Stimulated activated naive CD4-positive, alpha-beta T cell (primary cell): Measurements from ENCODE around the gene MANBA.
"Not testable (repeated sequence)": the region's sequence is repeated elsewhere in the genome, so short reads cannot be mapped to it uniquely, and the experiment has no call there.

Experiments used
- DNase-seq, 6 experiments: peaks; one replicate each; lab custom pipeline; 2025; lab: John Stamatoyannopoulos, UW

The MANBA gene

GRCh38 chr4:102620697-102621497 is 139.9 kb downstream of the MANBA start:
- peak in 2 of 6 experiments; percentile 18 to 36 for DNase-seq

GRCh38 chr4:102619776-102620631 is 140.8 kb downstream of the MANBA start:
- DNase-seq: not testable (repeated sequence)

DNA sequence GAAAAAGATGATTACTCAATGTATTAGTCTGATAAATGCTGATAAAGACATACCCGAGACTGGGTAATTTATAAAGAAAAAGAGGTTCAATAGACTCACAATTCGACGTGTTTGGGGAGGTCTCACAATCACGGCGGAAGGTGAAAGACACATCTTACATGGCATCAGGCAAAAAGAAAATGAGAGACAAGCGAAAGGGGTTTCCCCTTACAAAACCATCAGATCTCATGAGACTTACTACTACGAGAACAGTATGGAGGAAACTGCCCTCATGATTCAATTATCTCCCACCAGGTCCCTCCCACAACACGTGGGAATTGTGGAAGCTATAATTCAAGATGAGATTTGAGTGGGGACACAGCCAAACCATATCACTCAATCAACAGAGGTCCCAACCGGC is 141.7 kb downstream of the MANBA start:
- not testable (repeated sequence) for DNase-seq

DNA sequence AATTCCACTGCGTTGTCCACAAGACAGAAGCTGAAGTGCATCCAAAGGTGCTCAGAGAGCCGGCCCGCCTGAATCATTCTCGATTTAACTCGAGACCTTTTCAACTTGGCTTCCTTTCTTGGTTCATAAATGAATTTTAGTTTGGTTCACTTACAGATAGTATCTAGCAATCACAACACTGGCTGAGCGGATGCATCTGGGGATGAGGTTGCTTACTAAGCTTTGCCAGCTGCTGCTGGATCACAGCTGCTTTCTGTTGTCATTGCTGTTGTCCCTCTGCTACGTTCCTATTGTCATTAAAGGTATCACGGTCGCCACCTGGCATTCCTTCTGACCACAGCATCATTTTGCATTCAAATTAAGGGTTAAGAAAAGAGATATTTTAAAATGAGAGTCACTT is 144.1 kb downstream of the MANBA start:
- DNase-seq: no peak

- peak in 1 of 6 experiments; percentile 3 for DNase-seq
These were observed 146.0 kb downstream of the MANBA start for GRCh38 chr4:102614801-102615200.

DNA sequence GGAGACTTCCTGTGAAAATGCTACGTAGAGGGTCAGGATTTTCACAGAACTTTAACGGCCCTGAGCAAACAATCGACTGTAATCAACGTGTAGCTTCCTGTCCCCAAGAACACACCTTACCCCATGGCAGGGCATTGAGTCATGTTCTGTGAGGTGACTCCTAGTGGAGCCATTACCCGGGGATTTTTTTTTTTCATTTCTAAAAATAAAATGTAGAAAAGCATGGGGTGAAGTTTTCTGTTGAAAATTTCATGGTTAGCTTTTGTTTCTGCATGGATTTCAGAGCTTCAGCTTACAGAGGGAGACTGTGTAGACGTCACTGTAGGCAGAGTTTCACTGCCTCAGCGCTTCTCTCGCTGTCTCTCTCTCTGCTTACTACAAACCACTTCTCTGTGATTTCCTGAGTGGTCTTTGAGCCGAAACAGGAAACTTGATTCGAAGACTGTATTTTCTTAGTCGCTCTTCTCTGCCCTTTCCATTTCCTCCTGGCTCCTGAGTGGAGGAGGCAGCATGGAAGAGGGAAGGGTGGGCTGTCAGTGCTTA is 147.9 kb downstream of the MANBA start:
- DNase-seq: peak; percentile 5 to 71 (median 40)

DNA sequence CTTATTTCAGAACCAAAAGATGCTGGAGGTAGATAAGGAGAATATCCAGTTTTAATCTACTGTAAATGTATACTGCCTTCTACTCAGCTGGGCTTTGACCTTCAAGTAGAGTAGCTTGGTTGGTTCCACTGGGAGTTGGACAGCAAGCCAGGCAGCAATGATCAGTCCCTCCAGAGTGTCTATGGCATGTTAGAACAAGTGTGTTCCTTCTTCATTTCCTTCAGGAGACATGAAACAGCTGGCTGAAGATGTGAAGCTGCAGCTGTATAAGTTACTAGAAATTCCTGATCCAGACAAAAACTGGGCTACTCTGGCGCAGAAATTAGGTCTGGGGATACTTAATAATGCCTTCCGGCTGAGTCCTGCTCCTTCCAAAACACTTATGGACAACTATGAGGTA is 148.6 kb downstream of the MANBA start:
- DNase-seq: no peak

DNA sequence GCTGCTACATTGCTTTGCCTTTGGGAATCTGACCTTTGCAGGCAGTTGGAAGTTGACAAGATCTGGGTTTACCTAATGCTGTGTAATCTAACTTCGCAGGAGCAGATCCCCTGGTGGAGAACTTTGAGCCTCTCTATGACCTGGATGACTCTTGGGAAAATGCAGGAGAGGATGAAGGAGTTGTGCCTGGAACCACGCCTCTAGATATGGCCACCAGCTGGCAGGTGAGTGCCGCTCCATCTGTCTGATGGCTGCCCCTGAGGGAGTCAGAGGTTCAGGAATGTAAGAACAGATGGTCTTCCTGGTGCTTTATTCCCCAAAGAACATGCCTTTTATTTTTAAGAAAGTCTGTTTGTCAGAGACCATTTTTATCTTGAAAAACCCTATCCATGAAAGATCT is 150.3 kb downstream of the MANBA start:
- DNase-seq: no peak

DNA sequence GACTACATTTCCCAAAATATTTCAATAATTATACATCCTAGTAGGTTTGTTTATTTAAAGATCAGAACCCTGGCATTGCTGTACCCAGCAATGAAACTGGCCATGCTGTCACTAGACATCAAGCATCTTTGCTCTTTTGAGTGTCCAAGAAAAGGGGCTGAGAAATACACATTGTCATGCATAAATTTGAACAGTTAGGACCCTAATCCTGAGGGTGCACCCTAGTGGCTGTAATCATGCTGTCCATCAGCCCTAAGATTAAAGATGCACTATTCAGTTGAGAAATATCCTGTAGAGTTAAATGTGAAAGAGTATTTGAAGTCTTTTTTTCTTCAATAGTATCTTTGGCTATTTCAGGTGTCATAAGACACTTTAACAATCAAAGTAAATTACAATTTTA is 150.8 kb downstream of the MANBA start:
- DNase-seq: no peak

- DNase-seq: no peak
These were observed 152.6 kb downstream of the MANBA start for GRCh38 chr4:102608190-102608589.

- DNase-seq: no peak
These were observed 153.8 kb downstream of the MANBA start for GRCh38 chr4:102606846-102607450.

DNA sequence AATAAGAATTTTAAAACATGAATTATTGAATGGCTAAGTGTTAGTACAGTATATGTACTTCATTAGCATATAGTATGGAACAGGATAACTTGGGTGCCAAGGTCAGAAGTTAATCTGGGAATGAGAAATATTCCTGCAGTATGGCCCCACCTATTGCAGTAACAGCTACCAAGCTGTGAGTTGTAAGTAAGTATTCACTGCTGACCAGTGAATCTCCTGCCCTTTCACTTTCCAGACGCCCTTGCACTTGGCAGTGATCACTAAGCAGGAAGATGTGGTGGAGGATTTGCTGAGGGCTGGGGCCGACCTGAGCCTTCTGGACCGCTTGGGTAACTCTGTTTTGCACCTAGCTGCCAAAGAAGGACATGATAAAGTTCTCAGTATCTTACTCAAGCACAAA is 154.5 kb downstream of the MANBA start:
- no peak for DNase-seq

- no peak for DNase-seq
These were observed 156.4 kb downstream of the MANBA start for GRCh38 chr4:102604222-102604940.

- DNase-seq: no peak
These were observed 159.1 kb downstream of the MANBA start for GRCh38 chr4:102601586-102602227.

GRCh38 chr4:102600689-102601088 is 160.1 kb downstream of the MANBA start:
- DNase-seq: no peak

- no peak for DNase-seq
These were observed 160.9 kb downstream of the MANBA start for GRCh38 chr4:102599886-102600285.

- no peak for DNase-seq
These were observed 161.3 kb downstream of the MANBA start for GRCh38 chr4:102599455-102599854.

DNA sequence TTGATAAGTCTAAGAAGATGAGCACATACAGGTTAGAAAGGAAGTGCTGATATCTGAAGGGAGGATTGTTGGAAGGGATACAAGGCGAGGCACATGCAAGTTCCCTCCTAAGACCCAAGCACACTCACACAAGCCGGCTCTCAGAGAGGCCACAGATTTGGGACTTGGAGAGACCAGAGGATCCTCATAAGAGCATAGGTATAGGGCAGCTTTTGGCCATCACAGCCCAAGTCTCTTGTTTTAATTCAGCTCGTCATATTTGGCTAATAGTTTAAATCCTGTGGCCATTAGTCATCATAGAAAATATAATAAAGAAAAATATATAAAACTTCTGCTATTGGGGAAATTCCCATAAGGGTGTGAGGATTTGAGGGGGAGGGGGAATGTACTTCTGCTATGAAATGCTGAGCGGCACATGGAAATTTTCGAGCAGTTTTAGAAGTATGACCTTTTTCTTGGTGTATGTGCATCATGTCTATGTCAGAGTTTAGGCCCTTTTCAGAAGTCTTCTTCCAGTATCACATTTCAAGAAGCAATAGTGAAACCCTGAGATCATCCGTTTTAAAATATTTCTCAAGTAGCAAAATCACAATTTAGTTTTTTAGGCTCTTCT is 161.9 kb downstream of the MANBA start:
- DNase-seq: no peak

DNA sequence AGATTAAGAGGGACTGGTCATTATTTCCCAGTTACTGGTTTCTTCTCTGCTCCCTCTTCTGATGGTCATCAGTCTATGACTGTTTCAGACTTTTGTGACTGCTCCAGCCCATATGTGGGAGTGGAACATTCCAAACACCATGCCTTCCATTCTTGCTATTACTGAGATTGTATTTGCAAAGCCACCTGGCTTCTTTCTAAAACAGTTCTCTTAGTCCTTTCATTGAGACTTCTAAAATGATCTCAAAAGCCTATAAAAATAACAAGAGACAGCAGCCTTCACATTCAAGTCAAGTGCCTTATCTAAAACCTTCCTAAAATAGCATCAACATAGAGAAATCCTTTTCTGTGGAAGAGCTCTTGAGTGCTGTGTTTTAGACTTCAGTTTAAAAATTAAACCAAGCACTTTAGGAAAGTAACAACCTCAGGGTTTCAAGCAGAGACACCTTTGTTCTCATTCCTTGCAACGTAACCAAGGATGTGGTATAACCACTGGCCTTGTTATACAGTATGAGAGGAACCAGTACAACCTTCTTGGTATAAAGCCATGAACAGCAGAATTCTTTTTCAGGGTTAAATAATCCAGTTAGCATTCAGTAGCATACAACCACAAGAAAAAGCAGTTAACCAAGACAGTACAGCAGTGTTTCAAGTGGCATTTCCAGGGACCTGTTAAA is 162.5 kb downstream of the MANBA start:
- DNase-seq: peak in 3 of 6 experiments; percentile 78 to 83 (median 81)

GRCh38 chr4:102596532-102596931 is 164.2 kb downstream of the MANBA start:
- DNase-seq: no peak
